Spleen (tissue), 11 donors: ENCODE measurements around the gene IGLL5. TPM values are rescaled to one million over a fixed set of nuclear protein-coding genes. Genes with fewer than 3 reads are reported as not detected.
A peak's percentile ranks its signal among the peaks of the same experiment; 100 is the strongest.

ENCODE experiments used
- DNase-seq: peaks from one replicate; pipeline ENCODE4 v3.0.0-alpha.2; 2020
- H3K27ac ChIP-seq, 8 donors: fragments of 200-600 bp; sonication (generic) in 7 of 8; 1 replicate in 4 of 8; 2 replicates in 4 of 8; pipeline versions ENCODE4 v1.5.0 to v1.8.0; 2016 to 2021; ENCODE audit warnings: inconsistent platforms in 4 of 8, mild to moderate bottlenecking in 4 of 8, moderate library complexity in 1 of 8
- H3K27me3 ChIP-seq, 7 donors: fragments of 200-600 bp; sonication (generic) in 6 of 7; replicated peaks in 1 of 7; 1 replicate in 4 of 7; 2 replicates in 3 of 7; pipeline versions ENCODE4 v1.5.0 to v1.8.0; 2016 to 2021; ENCODE audit warnings: inconsistent platforms in 3 of 7, mild to moderate bottlenecking in 1 of 7
- H3K36me3 ChIP-seq, 6 donors: fragments of 200-600 bp; sonication (generic) in 5 of 6; 1 replicate in 4 of 6; 2 replicates in 2 of 6; pipeline versions ENCODE4 v1.5.0 to v1.8.0; 2016 to 2021; ENCODE audit warnings: inconsistent platforms in 2 of 6
- H3K4me1 ChIP-seq, 6 donors: fragments of 200-600 bp; sonication (generic) in 5 of 6; 1 replicate in 3 of 6; 2 replicates in 3 of 6; pipeline versions ENCODE4 v1.5.0 to v1.8.0; 2016 to 2021; ENCODE audit warnings: inconsistent platforms in 3 of 6
- H3K4me3 ChIP-seq, 8 donors: fragments of 200-600 bp; sonication (generic) in 7 of 8; 1 replicate in 4 of 8; 2 replicates in 4 of 8; pipeline versions ENCODE4 v1.5.0 to v1.8.0; 2016 to 2021; ENCODE audit warnings: inconsistent platforms in 4 of 8, mild to moderate bottlenecking in 4 of 8, moderate library complexity in 2 of 8
- H3K9me3 ChIP-seq, 8 donors: fragments of 200-600 bp; sonication (generic) in 7 of 8; 1 replicate in 4 of 8; 2 replicates in 4 of 8; pipeline versions ENCODE4 v1.5.0 to v1.8.0; 2016 to 2021; ENCODE audit warnings: inconsistent platforms in 4 of 8
- CTCF ChIP-seq, 11 experiments: fragments of 200-600 bp in 7 of 11; fragments of 450-650 bp in 4 of 11; sonication (generic) in 4 of 11; IDR thresholded peaks in 8 of 11; conservative IDR thresholded peaks in 3 of 11; 1 replicate in 7 of 11; 2 replicates in 4 of 11; pipeline versions ENCODE4 v1.4.0 to v1.8.0; 2016 to 2021; ENCODE audit warnings: antibody characterized with exemption in 11 of 11, inconsistent platforms in 4 of 11, mild to moderate bottlenecking in 1 of 11
- POLR2A ChIP-seq, 3 donors: fragments of 450-650 bp; IDR thresholded peaks; one replicate each; pipeline ENCODE4 v1.5.1; 2017; ENCODE audit warnings: antibody characterized with exemption in 3 of 3, mild to moderate bottlenecking in 1 of 3
- POLR2AphosphoS5 ChIP-seq, 3 donors: sonication (generic); formaldehyde crosslinking; IDR thresholded peaks; one replicate each; pipeline ENCODE4 v1.5.1; 2017; ENCODE audit warnings: antibody characterized with exemption in 3 of 3
- WGBS, 5 donors: extraction: QIAGEN DNeasy Blood & Tissue Kit in 3 of 5; methylation state at CpG; one replicate each; pipeline versions ENCODE4 v1.1.5 to v1.1.7; 2013 to 2018; 5-methylcytosine and 5-hydroxymethylcytosine counted together
- intact Hi-C: fragments of 100-400 bp; cut with DNase I; formaldehyde crosslinking; loops from one replicate; pipeline ENCODE4 v1.15.0; 2023; ENCODE audit warnings: low total_unique reads
- polyA plus RNA-seq, 3 donors: library from polyadenylated mRNA; stranded (reverse); fragments of 200-250 nt; gene quantifications; one replicate each; pipeline ENCODE4 v1.2.1, GENCODE V29; 2013
- total RNA-seq, 7 donors: library from RNA; depleted of rRNA in 3 of 7; stranded (reverse); fragments of >200 nt in 3 of 7; fragmentation: NEBNext Ultra II Directional in 4 of 7; extraction: Animal tissue kit (Norgen Biotek cat#: 25700) in 4 of 7; gene quantifications; one replicate each; pipeline versions ENCODE4 v1.1.0 to v1.2.1, GENCODE V29; 2016 to 2021
- donor health status: healthy with polysubstance abuse.
- donor health status: DM: no; HTN: no; CAD: no; lungs with moderate emphysema.
- donor health status: DM: no; HTN: no; CAD: no.
- donor health status: Bipolar disorder and iron deficiency.
- donor health status: healthy.
- donor health status: DM: no; HTN: no; CAD: no.
- donor health status: DM: yes; HTN: yes; CAD: no.

IGLL5 gene
- total and polyA plus RNA-seq, 10 donors: 55.9 to 720 (median 127) TPM

- DNase-seq: peak; percentile 61
- WGBS, 5 donors: 73 to 82% (median 82%) methylated on average over 10 to 11 of the region's 11 CpGs
- Histone ChIP-seq H3K4me1 (peaks cover 0 to 43% (median 15%) of the 10 kb centered on the region in 6 donors), H3K36me3 (no peaks in the 10 kb centered on the region), H3K27me3 (no peaks in the 10 kb centered on the region), H3K27ac (peak overlapping the region in 4 of 8 donors; percentile 37 to 64 (median 52)), H3K9me3 (no peaks in the 10 kb centered on the region), H3K4me3 (no peak overlapping the region)
- TF ChIP-seq POLR2AphosphoS5 (IDR thresholded peaks at IDR 0.05) (no peak), POLR2A (IDR thresholded peaks at IDR 0.05) (no peak), CTCF (IDR thresholded peaks at IDR 0.05 in 8 of 11, conservative IDR thresholded peaks at IDR 0.05 in 3 of 11) (no peak)
- intact Hi-C loops: no loop called here
Measured at GRCh38 chr22:22914726-22915669, 27.4 kb downstream of the IGLL5 start.

- H3K4me1 ChIP-seq: peaks cover 0 to 37% (median 12%) of the 10 kb centered on the region in 6 donors
- no peak for DNase-seq
- no peaks in the 10 kb centered on the region for H3K9me3 ChIP-seq
- H3K27me3 ChIP-seq: no peaks in the 10 kb centered on the region
- H3K4me3 ChIP-seq: no peak overlapping the region
- WGBS, 5 donors: 88 to 95% (median 93%) methylated on average over 1 to 6 of the region's 6 CpGs
- H3K36me3 ChIP-seq: no peaks in the 10 kb centered on the region
- TF ChIP-seq POLR2AphosphoS5 (IDR thresholded peaks at IDR 0.05) (no peak), POLR2A (IDR thresholded peaks at IDR 0.05) (no peak), CTCF (IDR thresholded peaks at IDR 0.05 in 8 of 11, conservative IDR thresholded peaks at IDR 0.05 in 3 of 11) (no peak)
- H3K27ac ChIP-seq: no peak overlapping the region
- intact Hi-C loops: no loop called here
Measured at GRCh38 chr22:22915670-22916035, 28.0 kb downstream of the IGLL5 start.

- H3K4me3 ChIP-seq: no peak overlapping the region
- 79 to 88% (median 86%) methylated on average over 10 of the region's 10 CpGs for WGBS, 5 donors
- peaks cover 0 to 30% (median 8%) of the 10 kb centered on the region in 6 donors for H3K4me1 ChIP-seq
- no peaks in the 10 kb centered on the region for H3K9me3 ChIP-seq
- peak; percentile 27 for DNase-seq
- no peaks in the 10 kb centered on the region for H3K27me3 ChIP-seq
- H3K27ac ChIP-seq: no peak overlapping the region
- no peaks in the 10 kb centered on the region for H3K36me3 ChIP-seq
- intact Hi-C loops: no loop called here
- TF ChIP-seq POLR2AphosphoS5 (IDR thresholded peaks at IDR 0.05) (no peak), CTCF (IDR thresholded peaks at IDR 0.05 in 8 of 11, conservative IDR thresholded peaks at IDR 0.05 in 3 of 11) (no peak), POLR2A (IDR thresholded peaks at IDR 0.05) (no peak)
Measured at GRCh38 chr22:22916215-22916951, 28.8 kb downstream of the IGLL5 start.

GRCh38 chr22:22916952-22917290 is 29.3 kb downstream of the IGLL5 start:
- Histone ChIP-seq H3K4me3 (no peak overlapping the region), H3K36me3 (no peaks in the 10 kb centered on the region), H3K27me3 (no peaks in the 10 kb centered on the region), H3K27ac (no peak overlapping the region), H3K4me1 (peaks cover 0 to 24% (median 6%) of the 10 kb centered on the region in 6 donors), H3K9me3 (no peaks in the 10 kb centered on the region)
- TF ChIP-seq POLR2AphosphoS5 (IDR thresholded peaks at IDR 0.05): no peak
- TF ChIP-seq POLR2A (IDR thresholded peaks at IDR 0.05): no peak
- TF ChIP-seq CTCF (IDR thresholded peaks at IDR 0.05 in 8 of 11, conservative IDR thresholded peaks at IDR 0.05 in 3 of 11): no peak
- 91 to 100% (median 93%) methylated on average over 3 of the region's 3 CpGs for WGBS, 5 donors
- no peak for DNase-seq
- intact Hi-C loops: no loop called here
